Activated CD8-positive, alpha-beta T cell treated with anti-CD3 and anti-CD28 coated beads for 36 hours (primary cell): Measurements from ENCODE around the gene MFAP2. TPM values are rescaled to one million over a fixed set of nuclear protein-coding genes. Genes with fewer than 3 reads are reported as not detected.
"Not testable (repeated sequence)": the region's sequence is repeated elsewhere in the genome, so short reads cannot be mapped to it uniquely, and the experiment has no call there.

Source experiments
- ATAC-seq: fragments of 200-7000 bp; cut with Tn5 transposase; one replicate; pipeline ENCODE4 v1.10.0; 2021; ENCODE audit warnings: mild to moderate bottlenecking, moderate library complexity
- CTCF ChIA-PET: fragments of 350-600 bp; sonication (Branson Sonifier 250); formaldehyde crosslinking; loops from one replicate; lab custom pipeline; 2021; ENCODE audit warnings: antibody characterized with exemption; lab: Charles Lee
- POLR2A ChIA-PET: fragments of 350-600 bp; sonication (Branson Sonifier 250); formaldehyde crosslinking; loops from one replicate; lab custom pipeline; 2021; ENCODE audit warnings: antibody characterized with exemption; lab: Charles Lee
- DNase-seq: peaks from one replicate; pipeline ENCODE4 v3.0.0-alpha.2; 2020
- H3K27ac Mint-ChIP-seq: one replicate; pipeline ENCODE4 v1.8.0; 2021; ENCODE audit warnings: mild to moderate bottlenecking, mixed read lengths
- H3K27me3 Mint-ChIP-seq: one replicate; pipeline ENCODE4 v1.8.0; 2021; ENCODE audit warnings: mixed read lengths
- H3K36me3 Mint-ChIP-seq: one replicate; pipeline ENCODE4 v1.8.0; 2021; ENCODE audit warnings: low read depth, mixed read lengths
- H3K4me1 Mint-ChIP-seq: one replicate; pipeline ENCODE4 v1.8.0; 2021; ENCODE audit warnings: low read depth, mixed read lengths
- H3K4me3 Mint-ChIP-seq: one replicate; pipeline ENCODE4 v1.8.0; 2021; ENCODE audit warnings: mild to moderate bottlenecking, moderate library complexity, mixed read lengths
- H3K9me3 Mint-ChIP-seq: one replicate; pipeline ENCODE4 v1.8.0; 2021; ENCODE audit warnings: mixed read lengths
- intact Hi-C: fragments of 100-400 bp; cut with micrococcal nuclease; formaldehyde crosslinking; loops from one replicate; pipeline ENCODE4 v1.10.0; 2022
- total RNA-seq, 2 experiments: library from RNA; stranded (reverse); gene quantifications; one replicate each; pipeline ENCODE4 v1.2.3, GENCODE V29; 2021
- TF ChIP-seq, protein P1 (sequence below): fragments of 200-600 bp; IDR thresholded peaks from one replicate; pipeline ENCODE4 v1.8.0; 2022; ENCODE audit warnings: antibody characterized with exemption, mild to moderate bottlenecking

The MFAP2 gene
- total RNA-seq, 2 experiments from 2014 or later: not detected

DNA sequence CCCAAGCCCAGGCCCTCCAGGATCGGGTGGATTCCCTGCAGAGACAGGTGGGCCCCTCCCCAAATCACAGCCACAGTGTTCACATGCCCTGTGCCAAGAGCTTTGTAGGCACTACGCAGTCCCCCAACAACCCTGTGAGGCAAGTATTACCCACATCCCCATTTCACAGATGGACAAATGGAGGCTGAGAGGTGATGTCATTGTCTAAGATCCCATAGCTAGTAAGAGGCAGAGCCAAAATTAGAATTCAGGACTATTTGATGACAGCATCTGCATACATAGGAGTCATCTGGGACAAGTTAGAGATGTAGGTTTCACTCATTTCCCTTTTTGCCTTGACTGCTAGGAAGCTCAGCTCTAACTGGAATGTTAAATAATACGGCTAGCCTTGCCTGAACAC is 12.0 kb downstream of the MFAP2 start:
- no peak for ATAC-seq
- DNase-seq: no peak
- Mint-ChIP-seq H3K4me3 (no peak overlapping the region), H3K27ac (no peak overlapping the region), H3K9me3 (no peaks in the 10 kb centered on the region), H3K4me1 (peaks cover 2% of the 10 kb centered on the region), H3K36me3 (peaks cover 1% of the 10 kb centered on the region), H3K27me3 (no peaks in the 10 kb centered on the region)
- ChIA-PET POLR2A (no interaction called here), CTCF (no interaction called here)
- intact Hi-C loops: no loop called here
- TF ChIP-seq, protein P1, sequence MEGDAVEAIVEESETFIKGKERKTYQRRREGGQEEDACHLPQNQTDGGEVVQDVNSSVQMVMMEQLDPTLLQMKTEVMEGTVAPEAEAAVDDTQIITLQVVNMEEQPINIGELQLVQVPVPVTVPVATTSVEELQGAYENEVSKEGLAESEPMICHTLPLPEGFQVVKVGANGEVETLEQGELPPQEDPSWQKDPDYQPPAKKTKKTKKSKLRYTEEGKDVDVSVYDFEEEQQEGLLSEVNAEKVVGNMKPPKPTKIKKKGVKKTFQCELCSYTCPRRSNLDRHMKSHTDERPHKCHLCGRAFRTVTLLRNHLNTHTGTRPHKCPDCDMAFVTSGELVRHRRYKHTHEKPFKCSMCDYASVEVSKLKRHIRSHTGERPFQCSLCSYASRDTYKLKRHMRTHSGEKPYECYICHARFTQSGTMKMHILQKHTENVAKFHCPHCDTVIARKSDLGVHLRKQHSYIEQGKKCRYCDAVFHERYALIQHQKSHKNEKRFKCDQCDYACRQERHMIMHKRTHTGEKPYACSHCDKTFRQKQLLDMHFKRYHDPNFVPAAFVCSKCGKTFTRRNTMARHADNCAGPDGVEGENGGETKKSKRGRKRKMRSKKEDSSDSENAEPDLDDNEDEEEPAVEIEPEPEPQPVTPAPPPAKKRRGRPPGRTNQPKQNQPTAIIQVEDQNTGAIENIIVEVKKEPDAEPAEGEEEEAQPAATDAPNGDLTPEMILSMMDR: no peak

DNA sequence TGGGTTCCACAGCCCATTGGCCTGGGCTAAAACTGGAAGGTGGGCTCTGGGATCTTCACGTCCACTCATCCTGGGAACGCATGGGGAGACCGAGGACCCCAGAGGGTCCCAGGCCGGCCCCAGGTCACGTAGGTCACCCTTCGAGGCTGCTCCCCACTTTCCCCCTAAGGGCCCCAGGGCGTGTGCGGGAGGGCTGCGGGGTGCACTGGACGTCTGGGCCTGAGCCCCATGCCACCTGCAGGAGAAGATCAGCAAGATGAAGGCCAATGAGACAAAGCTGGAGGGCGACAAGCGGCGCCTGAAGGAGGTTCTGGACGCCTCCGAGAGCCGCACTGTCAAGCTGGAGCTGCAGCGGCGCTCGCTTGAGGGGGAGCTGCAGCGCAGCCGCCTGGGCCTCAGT is 12.5 kb downstream of the MFAP2 start:
- Mint-ChIP-seq H3K27ac (no peak overlapping the region), H3K9me3 (no peaks in the 10 kb centered on the region), H3K4me3 (no peak overlapping the region), H3K4me1 (peaks cover 2% of the 10 kb centered on the region), H3K27me3 (no peaks in the 10 kb centered on the region), H3K36me3 (peaks cover 1% of the 10 kb centered on the region)
- ATAC-seq (no peak), DNase-seq (no peak)
- intact Hi-C loops: no loop called here
- ChIA-PET CTCF (no interaction called here), POLR2A (no interaction called here)
- TF ChIP-seq, protein P1: no peak

DNA sequence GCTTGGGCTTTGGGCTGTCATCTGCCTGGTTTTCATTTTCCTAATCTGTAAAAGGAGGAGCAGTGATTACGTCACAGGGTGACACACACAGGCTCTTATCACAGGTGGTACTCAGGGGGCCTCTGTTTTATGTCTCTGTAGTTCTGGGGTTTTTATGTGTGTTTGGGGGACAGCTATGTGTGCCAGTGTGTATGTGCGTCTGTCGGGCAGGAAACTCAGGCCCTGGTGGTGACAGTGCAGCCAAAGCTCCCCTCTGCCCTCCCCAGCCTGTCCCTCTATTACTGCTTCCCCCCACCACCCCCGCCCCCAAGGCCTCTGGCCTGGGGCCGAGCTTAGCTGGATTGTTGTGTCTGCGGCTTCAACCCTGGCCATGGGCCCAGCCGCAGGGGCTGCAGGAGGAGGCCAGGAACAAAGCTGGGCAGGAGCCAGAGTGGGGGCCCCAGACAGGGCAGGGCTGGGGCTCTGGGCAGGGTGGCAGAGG is 13.3 kb downstream of the MFAP2 start:
- peaks cover 1% of the 10 kb centered on the region for H3K36me3 Mint-ChIP-seq
- no peak for DNase-seq
- no peak overlapping the region for H3K4me3 Mint-ChIP-seq
- no peaks in the 10 kb centered on the region for H3K9me3 Mint-ChIP-seq
- no peak for ATAC-seq
- intact Hi-C loops: no loop called here
- H3K27me3 Mint-ChIP-seq: no peaks in the 10 kb centered on the region
- H3K27ac Mint-ChIP-seq: peak overlapping the region; percentile 45
- POLR2A ChIA-PET: interaction anchor here (0.6 kb wide), 2 partner anchors 12 to 48 kb away, joined by 3 read pairs; no protein-coding TSS in a partner anchor
- H3K4me1 Mint-ChIP-seq: peaks cover 2% of the 10 kb centered on the region
- TF ChIP-seq, protein P1: no peak
- CTCF ChIA-PET: interaction anchor here (0.7 to 1.4 kb wide), 2 partner anchors 15 to 79 kb away, joined by 3 to 6 read pairs; no protein-coding TSS in a partner anchor

DNA sequence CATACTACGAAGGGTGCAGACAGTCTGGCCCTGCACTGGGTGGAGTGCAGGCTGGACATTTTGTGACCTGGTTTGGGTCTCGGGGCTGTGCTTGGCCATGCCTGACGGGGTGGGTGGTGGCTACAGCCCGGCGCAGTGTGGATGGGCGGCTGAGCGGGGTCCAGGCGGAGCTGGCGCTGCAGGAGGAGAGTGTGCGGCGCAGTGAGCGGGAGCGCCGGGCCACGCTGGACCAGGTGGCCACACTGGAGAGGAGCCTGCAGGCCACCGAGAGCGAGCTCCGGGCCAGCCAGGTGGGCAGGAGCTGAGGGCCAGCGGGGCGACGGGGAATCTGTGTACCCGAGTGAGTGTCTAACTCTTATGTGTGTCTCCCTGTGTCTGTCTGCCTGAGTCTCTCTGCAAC is 14.1 kb downstream of the MFAP2 start:
- DNase-seq: no peak
- Mint-ChIP-seq H3K4me1 (peaks cover 6% of the 10 kb centered on the region), H3K36me3 (peaks cover 1% of the 10 kb centered on the region), H3K9me3 (no peaks in the 10 kb centered on the region), H3K4me3 (no peak overlapping the region), H3K27ac (no peak overlapping the region), H3K27me3 (no peaks in the 10 kb centered on the region)
- ATAC-seq: no peak
- CTCF ChIA-PET: interaction anchor here (1.4 kb wide), 1 partner anchor 14 kb away, joined by 6 read pairs; no protein-coding TSS in a partner anchor
- POLR2A ChIA-PET: no interaction called here
- intact Hi-C loops: no loop called here
- TF ChIP-seq, protein P1: no peak

DNA sequence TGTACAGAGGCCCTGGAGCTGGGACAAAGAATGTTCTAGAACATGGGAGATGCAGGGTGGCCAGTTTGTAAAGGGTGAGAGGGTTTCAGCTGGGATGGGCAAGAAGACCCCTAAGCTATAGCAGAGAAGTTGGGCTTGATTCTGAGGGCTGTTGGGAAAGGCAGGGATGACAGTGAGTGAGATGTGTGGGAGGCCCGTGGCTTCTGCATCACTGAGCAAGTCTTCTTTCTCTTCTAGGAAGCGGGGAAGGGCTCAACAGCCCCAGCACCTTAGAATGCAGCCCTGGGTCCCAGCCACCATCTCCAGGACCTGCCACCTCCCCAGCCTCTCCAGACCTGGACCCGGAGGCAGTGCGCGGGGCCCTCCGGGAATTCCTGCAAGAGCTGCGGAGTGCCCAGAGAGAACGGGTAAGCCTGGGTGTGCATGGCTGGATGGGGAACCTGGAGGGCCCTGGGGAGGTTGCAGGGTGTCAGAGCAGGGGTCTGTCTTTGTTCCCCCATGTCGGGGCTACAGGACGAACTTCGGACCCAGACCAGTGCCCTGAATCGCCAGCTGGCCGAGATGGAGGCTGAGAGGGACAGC is 14.8 kb downstream of the MFAP2 start:
- TF ChIP-seq, protein P1: no peak
- Mint-ChIP-seq H3K27me3 (no peaks in the 10 kb centered on the region), H3K27ac (no peak overlapping the region), H3K9me3 (no peaks in the 10 kb centered on the region), H3K4me3 (no peak overlapping the region), H3K4me1 (peaks cover 8% of the 10 kb centered on the region), H3K36me3 (peaks cover 1% of the 10 kb centered on the region)
- DNase-seq (no peak), ATAC-seq (no peak)
- POLR2A ChIA-PET: no interaction called here
- CTCF ChIA-PET: no interaction called here
- intact Hi-C loops: no loop called here

DNA sequence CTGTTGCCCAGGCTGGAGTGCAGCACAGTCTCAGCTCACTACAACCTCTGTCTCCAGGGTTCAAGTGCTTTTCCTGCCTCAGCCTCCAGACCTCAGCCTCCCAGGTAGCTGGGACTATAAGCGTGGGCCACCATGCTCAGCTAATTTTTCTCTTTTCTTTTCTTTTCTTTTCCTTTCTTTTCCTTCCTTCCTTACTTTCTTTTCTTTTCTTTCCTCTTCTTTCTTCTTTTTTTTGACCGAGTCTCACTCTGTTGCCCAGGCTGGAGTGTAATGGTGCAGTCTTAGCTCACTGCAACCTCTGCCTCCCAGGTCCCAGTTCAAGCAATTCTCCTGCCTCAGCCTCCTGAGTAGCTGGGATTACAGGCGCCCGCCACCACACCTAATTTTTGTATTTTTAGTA is 16.3 kb downstream of the MFAP2 start:
- H3K27ac Mint-ChIP-seq, DNase-seq, H3K9me3 Mint-ChIP-seq, H3K27me3 Mint-ChIP-seq, H3K36me3 Mint-ChIP-seq, H3K4me3 Mint-ChIP-seq, ATAC-seq, intact Hi-C loops, POLR2A ChIA-PET: not testable (repeated sequence)
- peaks cover 11% of the 10 kb centered on the region for H3K4me1 Mint-ChIP-seq
- CTCF ChIA-PET: interaction anchor here (1.4 kb wide), 1 partner anchor 13 kb away, joined by 5 read pairs; no protein-coding TSS in a partner anchor
